22Rv1 (cell line): ENCODE data around the gene MEIS2.

Experiments used
- H3K27ac ChIP-seq: fragments of 450-650 bp; 2 replicates; pipeline ENCODE4 v1.5.1; 2017
- ZFX ChIP-seq: fragments of 450-650 bp; IDR thresholded peaks from 2 replicates; pipeline ENCODE4 v1.6.1; 2017; ENCODE audit warnings: antibody characterized with exemption, borderline replicate concordance
- TF ChIP-seq, protein P1 (sequence below): fragments of 450-650 bp; IDR thresholded peaks from 2 replicates; pipeline ENCODE4 v1.5.1; 2017; ENCODE audit warnings: mild to moderate bottlenecking

Gene MEIS2

GRCh38 chr15:36897834-36898233 lies 202.5 kb downstream of the MEIS2 start:
- H3K27ac ChIP-seq, result no peak overlapping the region
- TF ChIP-seq, protein P1, sequence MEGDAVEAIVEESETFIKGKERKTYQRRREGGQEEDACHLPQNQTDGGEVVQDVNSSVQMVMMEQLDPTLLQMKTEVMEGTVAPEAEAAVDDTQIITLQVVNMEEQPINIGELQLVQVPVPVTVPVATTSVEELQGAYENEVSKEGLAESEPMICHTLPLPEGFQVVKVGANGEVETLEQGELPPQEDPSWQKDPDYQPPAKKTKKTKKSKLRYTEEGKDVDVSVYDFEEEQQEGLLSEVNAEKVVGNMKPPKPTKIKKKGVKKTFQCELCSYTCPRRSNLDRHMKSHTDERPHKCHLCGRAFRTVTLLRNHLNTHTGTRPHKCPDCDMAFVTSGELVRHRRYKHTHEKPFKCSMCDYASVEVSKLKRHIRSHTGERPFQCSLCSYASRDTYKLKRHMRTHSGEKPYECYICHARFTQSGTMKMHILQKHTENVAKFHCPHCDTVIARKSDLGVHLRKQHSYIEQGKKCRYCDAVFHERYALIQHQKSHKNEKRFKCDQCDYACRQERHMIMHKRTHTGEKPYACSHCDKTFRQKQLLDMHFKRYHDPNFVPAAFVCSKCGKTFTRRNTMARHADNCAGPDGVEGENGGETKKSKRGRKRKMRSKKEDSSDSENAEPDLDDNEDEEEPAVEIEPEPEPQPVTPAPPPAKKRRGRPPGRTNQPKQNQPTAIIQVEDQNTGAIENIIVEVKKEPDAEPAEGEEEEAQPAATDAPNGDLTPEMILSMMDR, result no peak
- no peak for TF ChIP-seq ZFX

DNA sequence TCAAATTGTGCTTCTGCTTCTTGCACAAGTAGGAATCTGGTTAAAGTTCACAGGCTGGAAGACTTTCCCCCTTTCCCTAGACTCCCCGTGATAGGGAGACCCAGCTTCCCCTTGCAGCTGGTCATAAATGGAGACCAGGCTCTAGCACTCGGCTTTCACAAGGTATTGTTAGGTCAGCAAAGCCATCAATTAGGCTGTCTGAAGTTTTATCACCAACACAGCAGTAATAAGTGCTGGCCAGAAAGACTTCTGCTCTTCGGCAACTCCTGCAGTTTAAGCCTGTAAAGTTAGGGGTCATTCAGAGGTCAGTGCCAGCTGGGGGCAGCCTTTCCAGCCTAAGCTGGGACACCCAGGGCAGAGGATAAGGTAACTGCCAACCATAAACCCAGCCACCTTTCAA lies 203.4 kb downstream of the MEIS2 start:
- no peak overlapping the region for H3K27ac ChIP-seq
- no peak for TF ChIP-seq ZFX
- TF ChIP-seq, protein P1, result no peak

DNA sequence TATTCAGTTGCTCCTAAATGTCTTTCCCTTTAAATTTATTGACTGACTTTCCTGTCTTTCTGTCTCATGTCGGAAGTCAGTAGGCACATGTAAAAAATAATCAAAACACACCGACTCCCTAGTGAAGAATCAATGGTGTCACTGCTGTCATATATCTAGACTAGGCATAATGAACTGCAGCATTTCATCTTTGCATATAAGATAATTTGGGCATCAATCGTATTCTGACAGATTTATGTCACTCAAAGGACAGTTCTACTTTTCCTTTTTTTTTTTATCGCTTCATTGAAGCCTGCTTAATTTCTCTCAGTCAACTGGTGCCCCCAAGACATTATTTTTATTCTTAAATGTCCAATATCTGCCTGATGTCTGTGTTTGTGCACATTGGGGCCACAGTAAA lies 206.3 kb downstream of the MEIS2 start:
- TF ChIP-seq, protein P1, result no peak
- TF ChIP-seq ZFX, result no peak

DNA sequence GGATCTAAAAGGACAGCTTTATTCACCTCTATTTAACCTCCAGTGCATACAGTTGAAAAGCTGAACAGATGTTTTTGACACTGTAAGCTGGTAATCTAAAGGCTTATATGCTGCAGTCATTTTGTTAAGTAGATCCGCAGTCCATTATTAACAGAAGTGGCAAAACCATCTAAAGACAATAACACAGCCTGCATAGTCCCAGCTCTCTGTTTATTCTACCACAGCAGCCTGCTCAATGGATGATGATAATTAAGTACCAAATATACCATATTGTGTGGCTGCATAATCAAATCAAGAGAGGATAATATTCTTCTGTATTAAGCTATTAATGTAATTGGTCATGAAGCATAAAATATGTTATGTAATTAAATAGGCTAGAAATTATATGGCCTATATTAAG lies 207.1 kb downstream of the MEIS2 start:
- no peak for TF ChIP-seq ZFX
- TF ChIP-seq, protein P1, result no peak
- no peak overlapping the region for H3K27ac ChIP-seq

More for the DNA sequence above, 206.3 kb downstream of the MEIS2 start:
- H3K27ac ChIP-seq, result no peak overlapping the region

- no peak overlapping the region for H3K27ac ChIP-seq
- TF ChIP-seq, protein P1, result no peak
- TF ChIP-seq ZFX, result no peak
Observed at GRCh38 chr15:36888011-36888992, 212.0 kb downstream of the MEIS2 start.

DNA sequence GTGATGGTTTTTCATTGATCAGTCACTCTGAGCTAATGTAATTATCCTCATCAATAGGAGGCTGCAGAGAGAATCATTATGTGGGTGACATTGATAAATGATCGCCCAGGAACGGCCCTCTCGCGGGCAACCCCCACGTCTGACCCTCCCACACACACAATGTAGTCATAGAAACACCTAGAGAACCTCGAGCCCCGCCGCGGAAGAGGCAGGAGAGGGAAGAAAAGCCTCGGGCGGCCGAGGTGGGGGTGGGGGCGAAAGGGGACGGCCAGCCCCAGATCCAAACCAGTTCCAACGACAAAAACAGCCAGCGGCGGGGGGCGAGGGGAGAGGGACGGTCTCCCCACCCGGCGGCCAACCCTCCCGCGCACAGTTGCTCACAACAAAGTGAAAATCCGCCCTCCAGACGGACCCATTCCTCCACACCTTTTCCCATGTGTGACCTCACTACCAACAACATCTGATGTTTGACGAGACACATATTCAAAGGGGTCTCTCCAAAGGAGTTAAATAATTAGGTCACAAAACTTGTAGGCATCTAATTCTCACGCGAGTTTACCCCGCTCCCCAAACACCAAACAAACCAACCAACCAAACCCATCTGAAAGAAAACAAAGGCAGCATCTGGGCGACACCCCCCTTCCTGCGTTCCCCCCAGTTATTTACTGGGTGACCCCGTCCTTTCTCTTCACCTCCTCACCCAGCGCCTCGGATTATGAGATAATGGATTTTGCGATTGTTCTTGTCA lies 213.0 kb downstream of the MEIS2 start:
- TF ChIP-seq, protein P1, result no peak
- no peak for TF ChIP-seq ZFX
- no peak overlapping the region for H3K27ac ChIP-seq

- TF ChIP-seq, protein P1, result no peak
- TF ChIP-seq ZFX, result no peak
- H3K27ac ChIP-seq, result no peak overlapping the region
Observed at GRCh38 chr15:36886701-36887100, 213.6 kb downstream of the MEIS2 start.
